GM12872 (cell line): ENCODE data around the gene OCEL1.

Experiments
- TF ChIP-seq, protein P1 (sequence below): IDR thresholded peaks from 3 replicates; pipeline ENCODE4 v1.5.1; 2011; ENCODE audit warnings: low read depth, mild to moderate bottlenecking, low read length, moderate library complexity; ENCODE audit not compliant: insufficient read depth

Gene OCEL1

DNA sequence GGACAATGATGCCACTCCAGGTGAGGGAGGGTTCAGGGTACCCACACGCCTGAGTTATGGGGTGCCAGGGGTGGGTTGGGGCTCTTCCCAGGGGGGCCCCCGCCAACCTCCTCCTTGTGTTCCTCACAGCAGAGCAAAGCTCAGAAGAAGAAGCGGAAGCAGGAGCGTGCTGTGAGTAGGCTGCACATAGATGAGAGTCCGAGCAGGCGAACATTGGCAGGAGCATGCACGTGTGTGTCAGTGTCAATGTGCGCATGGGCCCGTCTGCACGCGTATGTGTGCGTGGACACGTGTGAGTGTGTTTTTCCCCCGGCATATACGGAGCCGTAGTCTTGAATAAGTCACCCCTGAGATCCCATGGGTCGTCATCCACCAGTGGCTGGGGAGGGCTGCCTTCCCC lies 23.3 kb upstream of the OCEL1 start:
- TF ChIP-seq, protein P1, sequence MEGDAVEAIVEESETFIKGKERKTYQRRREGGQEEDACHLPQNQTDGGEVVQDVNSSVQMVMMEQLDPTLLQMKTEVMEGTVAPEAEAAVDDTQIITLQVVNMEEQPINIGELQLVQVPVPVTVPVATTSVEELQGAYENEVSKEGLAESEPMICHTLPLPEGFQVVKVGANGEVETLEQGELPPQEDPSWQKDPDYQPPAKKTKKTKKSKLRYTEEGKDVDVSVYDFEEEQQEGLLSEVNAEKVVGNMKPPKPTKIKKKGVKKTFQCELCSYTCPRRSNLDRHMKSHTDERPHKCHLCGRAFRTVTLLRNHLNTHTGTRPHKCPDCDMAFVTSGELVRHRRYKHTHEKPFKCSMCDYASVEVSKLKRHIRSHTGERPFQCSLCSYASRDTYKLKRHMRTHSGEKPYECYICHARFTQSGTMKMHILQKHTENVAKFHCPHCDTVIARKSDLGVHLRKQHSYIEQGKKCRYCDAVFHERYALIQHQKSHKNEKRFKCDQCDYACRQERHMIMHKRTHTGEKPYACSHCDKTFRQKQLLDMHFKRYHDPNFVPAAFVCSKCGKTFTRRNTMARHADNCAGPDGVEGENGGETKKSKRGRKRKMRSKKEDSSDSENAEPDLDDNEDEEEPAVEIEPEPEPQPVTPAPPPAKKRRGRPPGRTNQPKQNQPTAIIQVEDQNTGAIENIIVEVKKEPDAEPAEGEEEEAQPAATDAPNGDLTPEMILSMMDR, result no peak

GRCh38 chr19:17205237-17206140 lies 20.5 kb upstream of the OCEL1 start:
- TF ChIP-seq, protein P1, result peak; percentile 85

DNA sequence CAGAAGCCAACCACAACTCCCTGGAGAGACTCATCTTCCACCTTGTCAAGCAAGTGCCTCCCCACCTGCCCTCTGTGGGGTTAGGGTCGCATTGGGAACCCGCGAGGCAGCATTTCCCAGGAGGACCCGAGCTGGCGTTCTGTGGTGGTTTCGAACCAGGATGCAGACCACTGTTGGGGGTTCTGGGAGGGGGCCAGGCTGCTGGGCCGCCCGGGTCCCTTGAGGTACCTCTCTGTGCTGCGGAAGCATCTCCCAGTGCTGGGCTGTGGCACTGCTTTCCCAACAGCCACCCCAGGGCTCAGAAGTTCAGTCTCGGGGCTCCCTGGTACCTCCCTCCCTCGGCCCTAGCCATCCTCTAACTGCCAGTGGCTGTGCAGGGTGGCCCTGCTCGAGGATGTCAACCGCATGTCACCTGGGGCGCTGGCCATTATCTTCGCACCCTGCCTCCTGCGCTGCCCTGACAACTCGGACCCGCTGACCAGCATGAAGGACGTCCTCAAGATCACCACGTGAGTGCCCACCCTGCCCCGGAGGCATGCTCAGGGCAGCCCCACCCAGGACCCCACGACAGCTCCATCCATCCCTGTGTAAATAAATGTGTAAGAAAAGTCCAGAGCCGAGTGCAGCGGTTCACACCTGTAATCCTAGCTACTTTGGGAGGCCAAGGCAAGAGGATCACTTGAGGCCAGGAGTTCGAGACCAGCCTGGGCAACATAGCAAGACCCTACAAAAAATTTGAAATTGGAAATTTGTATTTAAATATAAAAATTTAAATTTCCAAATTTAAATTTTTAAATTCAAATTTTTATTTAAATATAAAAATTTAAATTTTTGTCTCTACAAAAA lies 19.1 kb upstream of the OCEL1 start:
- TF ChIP-seq, protein P1, result no peak

GRCh38 chr19:17209126-17210036 lies 16.6 kb upstream of the OCEL1 start:
- TF ChIP-seq, protein P1, result no peak

GRCh38 chr19:17210296-17210695 lies 15.7 kb upstream of the OCEL1 start:
- TF ChIP-seq, protein P1, result no peak

- TF ChIP-seq, protein P1, result no peak
Observed at GRCh38 chr19:17211547-17212446, 14.2 kb upstream of the OCEL1 start.
